ENCODE data around the gene GATD1.

GRCh38 chr11:826836-827145 is 49.5 kb upstream of the GATD1 start:
- TF ChIP-seq, protein P1, sequence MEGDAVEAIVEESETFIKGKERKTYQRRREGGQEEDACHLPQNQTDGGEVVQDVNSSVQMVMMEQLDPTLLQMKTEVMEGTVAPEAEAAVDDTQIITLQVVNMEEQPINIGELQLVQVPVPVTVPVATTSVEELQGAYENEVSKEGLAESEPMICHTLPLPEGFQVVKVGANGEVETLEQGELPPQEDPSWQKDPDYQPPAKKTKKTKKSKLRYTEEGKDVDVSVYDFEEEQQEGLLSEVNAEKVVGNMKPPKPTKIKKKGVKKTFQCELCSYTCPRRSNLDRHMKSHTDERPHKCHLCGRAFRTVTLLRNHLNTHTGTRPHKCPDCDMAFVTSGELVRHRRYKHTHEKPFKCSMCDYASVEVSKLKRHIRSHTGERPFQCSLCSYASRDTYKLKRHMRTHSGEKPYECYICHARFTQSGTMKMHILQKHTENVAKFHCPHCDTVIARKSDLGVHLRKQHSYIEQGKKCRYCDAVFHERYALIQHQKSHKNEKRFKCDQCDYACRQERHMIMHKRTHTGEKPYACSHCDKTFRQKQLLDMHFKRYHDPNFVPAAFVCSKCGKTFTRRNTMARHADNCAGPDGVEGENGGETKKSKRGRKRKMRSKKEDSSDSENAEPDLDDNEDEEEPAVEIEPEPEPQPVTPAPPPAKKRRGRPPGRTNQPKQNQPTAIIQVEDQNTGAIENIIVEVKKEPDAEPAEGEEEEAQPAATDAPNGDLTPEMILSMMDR (IDR thresholded peaks at IDR 0.05; ENCODE audit: poor library complexity, severe bottlenecking), result no peak
- TF ChIP-seq TAF1 (IDR thresholded peaks at IDR 0.05; ENCODE audit: low read depth), result no peak
- TF ChIP-seq RAD21 (conservative IDR thresholded peaks at IDR 0.05), result no peak
- TF ChIP-seq EZH2 (IDR thresholded peaks at IDR 0.05; ENCODE audit: borderline replicate concordance, insufficient read depth, low read length, poor library complexity, severe bottlenecking), result no peak
- no peak for TF ChIP-seq MXI1 (conservative IDR thresholded peaks at IDR 0.05; ENCODE audit: poor library complexity, severe bottlenecking)
- TF ChIP-seq, protein P2, sequence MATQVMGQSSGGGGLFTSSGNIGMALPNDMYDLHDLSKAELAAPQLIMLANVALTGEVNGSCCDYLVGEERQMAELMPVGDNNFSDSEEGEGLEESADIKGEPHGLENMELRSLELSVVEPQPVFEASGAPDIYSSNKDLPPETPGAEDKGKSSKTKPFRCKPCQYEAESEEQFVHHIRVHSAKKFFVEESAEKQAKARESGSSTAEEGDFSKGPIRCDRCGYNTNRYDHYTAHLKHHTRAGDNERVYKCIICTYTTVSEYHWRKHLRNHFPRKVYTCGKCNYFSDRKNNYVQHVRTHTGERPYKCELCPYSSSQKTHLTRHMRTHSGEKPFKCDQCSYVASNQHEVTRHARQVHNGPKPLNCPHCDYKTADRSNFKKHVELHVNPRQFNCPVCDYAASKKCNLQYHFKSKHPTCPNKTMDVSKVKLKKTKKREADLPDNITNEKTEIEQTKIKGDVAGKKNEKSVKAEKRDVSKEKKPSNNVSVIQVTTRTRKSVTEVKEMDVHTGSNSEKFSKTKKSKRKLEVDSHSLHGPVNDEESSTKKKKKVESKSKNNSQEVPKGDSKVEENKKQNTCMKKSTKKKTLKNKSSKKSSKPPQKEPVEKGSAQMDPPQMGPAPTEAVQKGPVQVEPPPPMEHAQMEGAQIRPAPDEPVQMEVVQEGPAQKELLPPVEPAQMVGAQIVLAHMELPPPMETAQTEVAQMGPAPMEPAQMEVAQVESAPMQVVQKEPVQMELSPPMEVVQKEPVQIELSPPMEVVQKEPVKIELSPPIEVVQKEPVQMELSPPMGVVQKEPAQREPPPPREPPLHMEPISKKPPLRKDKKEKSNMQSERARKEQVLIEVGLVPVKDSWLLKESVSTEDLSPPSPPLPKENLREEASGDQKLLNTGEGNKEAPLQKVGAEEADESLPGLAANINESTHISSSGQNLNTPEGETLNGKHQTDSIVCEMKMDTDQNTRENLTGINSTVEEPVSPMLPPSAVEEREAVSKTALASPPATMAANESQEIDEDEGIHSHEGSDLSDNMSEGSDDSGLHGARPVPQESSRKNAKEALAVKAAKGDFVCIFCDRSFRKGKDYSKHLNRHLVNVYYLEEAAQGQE (IDR thresholded peaks at IDR 0.05; ENCODE audit: borderline replicate concordance), result no peak
- no peak for TF ChIP-seq POLR2AphosphoS5 (IDR thresholded peaks at IDR 0.05)
- no peak for TF ChIP-seq EP300 (conservative IDR thresholded peaks at IDR 0.05; ENCODE audit: poor library complexity, severe bottlenecking)
- TF ChIP-seq SMC3 (conservative IDR thresholded peaks at IDR 0.05; ENCODE audit: poor library complexity), result no peak

All from neural cell (in vitro differentiated cells).